ENCODE results near the gene PRDM16.

PRDM16 gene

GRCh38 chr1:3037281-3038040, 31.5 kb upstream of the PRDM16 start:
- Histone ChIP-seq H3K79me2 (ENCODE audit: insufficient read depth, low read length) (no peaks in the 10 kb centered on the region), H3K4me2 (ENCODE audit: low read depth, low read length, poor library complexity, severe bottlenecking) (no peak overlapping the region), H3K4me3 (ENCODE audit: low read length, poor library complexity, severe bottlenecking) (no peak overlapping the region), H3K4me1 (ENCODE audit: insufficient read depth, low read length, poor library complexity, severe bottlenecking) (peaks cover 71% of the 10 kb centered on the region), H3K27me3 (ENCODE audit: insufficient read depth, low read length, poor library complexity, severe bottlenecking) (no peaks in the 10 kb centered on the region), H3K9me3 (ENCODE audit: insufficient read depth, low read depth, low read length) (no peaks in the 10 kb centered on the region), H4K20me1 (ENCODE audit: insufficient read depth, low read length, poor library complexity, severe bottlenecking) (no peaks in the 10 kb centered on the region), H3F3A (ENCODE audit: low read depth) (no peaks in the 10 kb centered on the region), H3K36me3 (ENCODE audit: insufficient read depth, low read length) (no peaks in the 10 kb centered on the region), H2AFZ (ENCODE audit: low read length) (no peak overlapping the region), H3K9me2 (replicated peaks; ENCODE audit: low read depth, low read length) (no peaks in the 10 kb centered on the region), H3K9ac (ENCODE audit: low read depth, low read length, poor library complexity, severe bottlenecking) (no peak overlapping the region)
- TF ChIP-seq CTCF (conservative IDR thresholded peaks at IDR 0.05; ENCODE audit: low read length) (no peak), EZH2phosphoT487 (IDR thresholded peaks at IDR 0.05; ENCODE audit: borderline replicate concordance) (no peak)

DNA sequence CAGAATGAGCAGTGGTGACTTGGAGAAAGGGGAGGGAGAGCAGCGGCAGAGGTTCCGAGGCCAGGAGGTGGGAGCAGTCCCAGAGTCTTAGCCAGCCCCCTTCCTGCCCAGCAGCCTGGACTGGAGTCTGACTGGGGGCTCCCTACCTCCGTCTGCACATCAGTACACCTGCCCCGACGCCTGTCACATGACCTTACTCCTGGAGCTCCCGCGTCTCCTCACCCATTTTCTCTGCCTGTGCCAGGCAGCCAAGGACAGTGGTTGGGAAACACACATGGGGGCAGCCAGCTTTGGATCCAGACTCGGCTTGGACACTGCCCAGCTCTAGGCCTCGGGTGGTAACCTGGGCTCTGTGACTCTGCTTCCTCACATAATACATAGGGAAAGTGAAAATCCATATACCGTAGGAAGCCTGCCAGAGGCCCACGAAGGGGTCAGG, 30.9 kb upstream of the PRDM16 start:
- no peaks in the 10 kb centered on the region for H3K36me3 ChIP-seq (ENCODE audit: insufficient read depth, low read length)
- H3K79me2 ChIP-seq (ENCODE audit: insufficient read depth, low read length): no peaks in the 10 kb centered on the region
- H3K4me1 ChIP-seq (ENCODE audit: insufficient read depth, low read length, poor library complexity, severe bottlenecking): peaks cover 65% of the 10 kb centered on the region
- no peak overlapping the region for H2AFZ ChIP-seq (ENCODE audit: low read length)
- no peak overlapping the region for H3K4me2 ChIP-seq (ENCODE audit: low read depth, low read length, poor library complexity, severe bottlenecking)
- H3K9ac ChIP-seq (ENCODE audit: low read depth, low read length, poor library complexity, severe bottlenecking): peak overlapping the region; percentile 49
- no peak overlapping the region for H3K4me3 ChIP-seq (ENCODE audit: low read length, poor library complexity, severe bottlenecking)
- no peaks in the 10 kb centered on the region for H4K20me1 ChIP-seq (ENCODE audit: insufficient read depth, low read length, poor library complexity, severe bottlenecking)
- no peaks in the 10 kb centered on the region for H3F3A ChIP-seq (ENCODE audit: low read depth)
- no peak for TF ChIP-seq EZH2phosphoT487 (IDR thresholded peaks at IDR 0.05; ENCODE audit: borderline replicate concordance)
- no peak for TF ChIP-seq CTCF (conservative IDR thresholded peaks at IDR 0.05; ENCODE audit: low read length)
- no peaks in the 10 kb centered on the region for H3K9me2 ChIP-seq (replicated peaks; ENCODE audit: low read depth, low read length)
- H3K9me3 ChIP-seq (ENCODE audit: insufficient read depth, low read depth, low read length): no peaks in the 10 kb centered on the region
- H3K27me3 ChIP-seq (ENCODE audit: insufficient read depth, low read length, poor library complexity, severe bottlenecking): no peaks in the 10 kb centered on the region

DNA sequence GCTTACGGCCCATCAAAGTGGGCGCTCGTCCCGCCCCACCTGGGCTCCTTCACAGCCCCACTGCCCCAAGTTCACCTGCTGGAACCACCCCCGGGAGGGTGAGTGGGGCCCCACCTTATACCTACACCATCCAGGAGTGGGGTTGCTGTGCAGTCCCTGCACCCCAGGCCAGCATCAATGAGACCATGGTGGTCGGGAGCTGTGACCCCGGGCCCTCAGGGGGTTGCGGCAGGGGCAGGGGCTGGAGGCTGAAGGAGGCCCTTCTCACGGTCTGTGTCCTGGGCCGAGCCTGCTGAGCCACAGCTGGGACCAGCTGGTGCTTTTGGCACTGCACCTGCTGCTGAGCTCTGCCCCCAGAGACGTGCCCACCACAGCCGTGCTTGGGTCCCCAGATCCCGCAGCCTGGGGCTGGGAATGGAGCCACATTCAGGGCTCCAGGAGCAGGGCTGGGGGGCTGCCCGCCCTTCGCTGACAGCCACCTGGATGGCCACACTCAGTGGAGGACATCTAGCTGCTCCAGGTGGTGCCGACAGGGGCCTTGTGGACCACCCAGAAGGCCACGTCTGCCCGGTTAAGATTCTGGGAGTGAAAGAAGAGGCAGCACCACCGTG, 30.3 kb upstream of the PRDM16 start:
- Histone ChIP-seq H3K9me3 (ENCODE audit: insufficient read depth, low read depth, low read length) (no peaks in the 10 kb centered on the region), H3K4me1 (ENCODE audit: insufficient read depth, low read length, poor library complexity, severe bottlenecking) (peaks cover 59% of the 10 kb centered on the region), H3K9me2 (replicated peaks; ENCODE audit: low read depth, low read length) (no peaks in the 10 kb centered on the region), H4K20me1 (ENCODE audit: insufficient read depth, low read length, poor library complexity, severe bottlenecking) (no peaks in the 10 kb centered on the region), H3K27me3 (ENCODE audit: insufficient read depth, low read length, poor library complexity, severe bottlenecking) (no peaks in the 10 kb centered on the region), H3K4me3 (ENCODE audit: low read length, poor library complexity, severe bottlenecking) (no peak overlapping the region), H2AFZ (ENCODE audit: low read length) (no peak overlapping the region), H3F3A (ENCODE audit: low read depth) (no peaks in the 10 kb centered on the region), H3K36me3 (ENCODE audit: insufficient read depth, low read length) (no peaks in the 10 kb centered on the region), H3K79me2 (ENCODE audit: insufficient read depth, low read length) (no peaks in the 10 kb centered on the region), H3K9ac (ENCODE audit: low read depth, low read length, poor library complexity, severe bottlenecking) (peak overlapping the region; percentile 49), H3K4me2 (ENCODE audit: low read depth, low read length, poor library complexity, severe bottlenecking) (peak overlapping the region; percentile 41)
- TF ChIP-seq CTCF (conservative IDR thresholded peaks at IDR 0.05; ENCODE audit: low read length) (no peak), EZH2phosphoT487 (IDR thresholded peaks at IDR 0.05; ENCODE audit: borderline replicate concordance) (no peak)
